K562 (cell line): ENCODE measurements around the gene SIGLEC9. TPM values are rescaled to one million over a fixed set of nuclear protein-coding genes. Genes with fewer than 3 reads are reported as not detected.

ENCODE experiments used
- ATAC-seq: fragments of 200-7000 bp; cut with Tn5 transposase; 3 replicates; pipeline ENCODE4 v1.9.1; 2020; ENCODE audit warnings: moderate library complexity
- BruUV-seq: library from RNA; stranded (reverse); fragments of 400-500 nt; replicated peaks from 2 replicates; lab custom pipeline; 2021; lab: Mats Ljungman, UMichigan
- CTCF ChIA-PET: fragments of 300-600 bp; formaldehyde crosslinking; extraction: SDS; loops from one replicate; lab custom pipeline; 2021; ENCODE audit warnings: low intra/inter-chr PET ratio; lab: Yijun Ruan, JAX
- POLR2A ChIA-PET: fragments of 300-600, 350-650 bp; sonication (Branson Sonifier 250); formaldehyde crosslinking; extraction: SDS; loops from one replicate; lab custom pipeline; 2021; ENCODE audit warnings: antibody characterized with exemption, inconsistent platforms; lab: Yijun Ruan, JAX
- DNase-seq, 4 experiments: peaks; one replicate each; pipeline versions ENCODE4 v3.0.0 to v3.0.0-alpha.2; 2011 to 2018; ENCODE audit warnings: low spot score in 3 of 4, mixed read lengths in 3 of 4; ENCODE audit errors: extremely low read depth in 1 of 4
- FAIRE-seq: peaks from 2 replicates; lab custom pipeline; 2011; peaks lifted over from hg19 to GRCh38; lab: Jason Lieb, UNC
- H2AFZ ChIP-seq: 2 replicates; pipeline ENCODE4 v1.6.0; 2011; ENCODE audit warnings: low read depth, low read length, control low read depth, inconsistent platforms
- H3K27ac ChIP-seq: fragments of 200-600 bp; 3 replicates; pipeline ENCODE4 v1.8.0; 2011; ENCODE audit warnings: low read depth, mild to moderate bottlenecking, control low read depth, inconsistent platforms, low read length, moderate library complexity, mixed read lengths; ENCODE audit errors: extremely low read depth
- H3K27me3 ChIP-seq, 2 experiments: fragments of 300-600 bp in 1 of 2; 2 replicates in 1 of 2; 3 replicates in 1 of 2; pipeline versions ENCODE4 v1.6.0 to v1.8.0; 2011; ENCODE audit warnings: inconsistent platforms in 2 of 2, low read length in 2 of 2, mild to moderate bottlenecking in 1 of 2, mixed read lengths in 1 of 2, moderate library complexity in 1 of 2; ENCODE audit not compliant: control insufficient read depth in 2 of 2, insufficient read depth in 2 of 2
- H3K36me3 ChIP-seq: fragments of 300-600 bp; 3 replicates; pipeline ENCODE4 v1.8.0; 2011; ENCODE audit warnings: mild to moderate bottlenecking, low read length, inconsistent platforms; ENCODE audit not compliant: control insufficient read depth, insufficient read depth
- H3K4me1 ChIP-seq, 2 experiments: fragments of 200-600 bp in 1 of 2; replicated peaks in 1 of 2; 2 replicates in 1 of 2; 3 replicates in 1 of 2; pipeline versions ENCODE4 v1.5.1 to v1.8.0; 2011; ENCODE audit warnings: inconsistent platforms in 2 of 2, low read length in 2 of 2, mild to moderate bottlenecking in 1 of 2, mixed read lengths in 1 of 2, moderate library complexity in 1 of 2; ENCODE audit not compliant: control insufficient read depth in 2 of 2, insufficient read depth in 2 of 2
- H3K4me2 ChIP-seq: 2 replicates; pipeline ENCODE4 v1.6.1; 2011; ENCODE audit warnings: low read length, control low read depth, inconsistent platforms, mixed read lengths; ENCODE audit not compliant: insufficient read depth
- H3K4me3 ChIP-seq: fragments of 200-600 bp; sonication (generic), shearing (Covaris generic); 2 replicates; pipeline ENCODE4 v1.5.1; 2016; ENCODE audit warnings: control low read depth, inconsistent platforms
- H3K79me2 ChIP-seq: fragments of 200-600 bp; 3 replicates; pipeline ENCODE4 v1.8.0; 2011; ENCODE audit warnings: low read length, inconsistent platforms; ENCODE audit not compliant: control insufficient read depth, insufficient read depth
- H3K9ac ChIP-seq, 2 experiments: 2 replicates each; pipeline versions ENCODE4 v1.6.0 to v1.6.1; 2011; ENCODE audit warnings: low read depth in 2 of 2, low read length in 2 of 2, control low read depth in 1 of 2, inconsistent platforms in 1 of 2, mild to moderate bottlenecking in 1 of 2, mixed read lengths in 1 of 2; ENCODE audit not compliant: insufficient read depth in 1 of 2
- H3K9me1 ChIP-seq: one replicate; pipeline ENCODE4 v1.6.0; 2011; ENCODE audit warnings: inconsistent platforms, mild to moderate bottlenecking, low read length, moderate library complexity; ENCODE audit not compliant: control insufficient read depth, insufficient read depth
- H3K9me3 ChIP-seq: replicated peaks from 2 replicates; pipeline ENCODE4 v1.5.1; 2011; ENCODE audit warnings: low read depth, low read length, inconsistent platforms; ENCODE audit not compliant: control insufficient read depth, insufficient read depth
- H4K20me1 ChIP-seq: replicated peaks from 2 replicates; pipeline ENCODE4 v1.6.1; 2011; ENCODE audit warnings: low read length, inconsistent platforms, mixed read lengths; ENCODE audit not compliant: control insufficient read depth, insufficient read depth
- CCAR2 ChIP-seq: fragments of 200-400 bp; formaldehyde crosslinking; IDR thresholded peaks from 2 replicates; pipeline ENCODE4 v1.6.1; 2017; ENCODE audit warnings: mild to moderate bottlenecking, low read depth, low read length
- E2F3 ChIP-seq: fragments of 250-450 bp; sonication (Bioruptor Pico); IDR thresholded peaks from 2 replicates; pipeline ENCODE4 v1.4.0; 2020; ENCODE audit warnings: mild to moderate bottlenecking
- NFE2 ChIP-seq: IDR thresholded peaks from 2 replicates; pipeline ENCODE4 v1.6.1; 2014; ENCODE audit warnings: antibody characterized with exemption, low read depth
- NFRKB ChIP-seq: fragments of 450-650 bp; IDR thresholded peaks from 2 replicates; pipeline ENCODE4 v1.6.1; 2016; ENCODE audit warnings: low read depth
- ZNF699 ChIP-seq: fragments of 250-450 bp; sonication (Bioruptor Pico); IDR thresholded peaks from 2 replicates; pipeline ENCODE4 v1.8.0; 2021; ENCODE audit warnings: mild to moderate bottlenecking, moderate library complexity; ENCODE audit not compliant: insufficient replicate concordance
- WGBS: fragments of 100-300 bp; shearing (Covaris generic); methylation state at CpG from one replicate; pipeline ENCODE4 v1.1.6; 2016; ENCODE audit warnings: low coverage, mixed read lengths; ENCODE audit not compliant: insufficient coverage; ENCODE audit errors: missing lambda C conversion rate; 5-methylcytosine and 5-hydroxymethylcytosine counted together
- in situ Hi-C: fragments of 300-500 bp; cut with MboI; formaldehyde crosslinking; loops from 4 replicates; pipeline ENCODE4 v1.15.0; 2018; ENCODE audit warnings: inconsistent platforms, mixed read lengths
- intact Hi-C: fragments of 100-400 bp; cut with micrococcal nuclease; formaldehyde crosslinking; loops from 2 replicates; pipeline ENCODE4 v1.14.2; 2022
- polyA plus RNA-seq, 8 experiments: library from polyadenylated mRNA; depleted of rRNA in 4 of 8; stranded (reverse) in 5 of 8; unstranded in 3 of 8; fragments of >200 nt; fragmentation: Nextera tagmentation in 2 of 8; fragmentation: Illumina TruSeq in 1 of 8; extraction: Ambion mirVana in 2 of 8; extraction: Trizol in 1 of 8; gene quantifications; 2 replicates each; pipeline versions ENCODE4 v1.2.1 to v1.2.3, GENCODE V29; 2011 to 2014; ENCODE audit warnings: inconsistent platforms in 1 of 8, missing spikeins in 1 of 8
- total RNA-seq, 7 experiments: library from RNA; depleted of rRNA in 6 of 7; stranded (reverse); fragments of >200 nt in 6 of 7; fragmentation: Illumina TruSeq in 2 of 7; extraction: Trizol in 2 of 7; gene quantifications; 2 replicates each; pipeline versions ENCODE4 v1.2.1 to v1.2.3, GENCODE V29; 2011 to 2021; ENCODE audit warnings: low replicate concordance in 1 of 7
- TF ChIP-seq, protein P1 (sequence below): fragments of 450-650 bp; formaldehyde crosslinking; conservative IDR thresholded peaks from 2 replicates; pipeline ENCODE4 v1.4.0; 2022; ENCODE audit warnings: mild to moderate bottlenecking, missing genetic modification characterization
- TF ChIP-seq, protein P2 (sequence below): sonication (generic); formaldehyde crosslinking; IDR thresholded peaks from 2 replicates; pipeline ENCODE4 v1.8.0; 2023; ENCODE audit warnings: mild to moderate bottlenecking, missing genetic modification reagents

SIGLEC9 gene
- total and polyA plus RNA-seq, 9 of the 15 experiments (the other 6 are each of a cell fraction or from before 2014, with no cell fraction given), result 0.09 to 0.34 (median 0.22) TPM; not detected in 4

DNA sequence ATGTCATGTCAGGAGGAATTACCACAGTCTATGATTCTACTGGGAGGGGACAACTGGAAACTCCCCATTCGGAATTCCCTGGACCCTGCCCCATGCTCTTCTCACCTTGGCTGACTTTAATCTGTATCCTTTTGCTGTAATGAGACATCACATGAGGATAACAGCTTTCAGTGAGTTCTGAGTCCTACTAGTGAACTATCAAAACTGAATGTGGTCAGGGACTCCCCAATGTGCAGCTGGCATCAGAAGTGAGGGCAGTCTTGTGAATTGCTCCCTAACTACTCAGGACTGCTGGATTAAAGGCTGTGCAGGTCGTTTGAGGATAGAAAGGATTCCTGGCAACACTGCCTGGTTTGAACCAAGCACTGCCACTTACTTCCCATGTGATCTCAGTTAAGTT is 32.6 kb downstream of the SIGLEC9 start:
- ChIA-PET POLR2A (interaction anchor here (1.1 to 1.4 kb wide), 2 partner anchors 9 to 13 kb away, joined by 3 to 5 read pairs; no protein-coding TSS in a partner anchor), CTCF (no interaction called here)
- Histone ChIP-seq H3K9me3 (no peaks in the 10 kb centered on the region), H3K4me3 (no peak overlapping the region), H3K27me3 (peaks cover 10 to 31% of the 10 kb centered on the region in 2 experiments), H2AFZ (no peak overlapping the region), H3K9me1 (no peaks in the 10 kb centered on the region), H3K36me3 (no peaks in the 10 kb centered on the region), H3K27ac (no peak overlapping the region), H3K79me2 (no peaks in the 10 kb centered on the region), H4K20me1 (no peaks in the 10 kb centered on the region; the same call in 1 of the 2 replicates), H3K9ac (no peak overlapping the region), H3K4me2 (no peak overlapping the region), H3K4me1 (peaks cover 0 to 9% of the 10 kb centered on the region in 2 experiments; a peak in 2 of 5 replicates)
- no peak for DNase-seq
- in situ Hi-C loops (loop anchor here (5.0 to 25.0 kb wide), 2 partner anchors 100 to 505 kb away; no protein-coding TSS in a partner anchor), intact Hi-C loops (loop anchor here (10.0 kb wide), 1 partner anchor 498 kb away; no protein-coding TSS in a partner anchor)
- 0% methylated on average over 2 of the region's 2 CpGs for WGBS
- no TSS peak for BruUV-seq
- TF ChIP-seq NFRKB (no peak), CCAR2 (no peak), NFE2 (no peak), ZNF699 (CRISPR knock-in tag) (no peak), E2F3 (CRISPR knock-in tag) (no peak)
- TF ChIP-seq, protein P1, sequence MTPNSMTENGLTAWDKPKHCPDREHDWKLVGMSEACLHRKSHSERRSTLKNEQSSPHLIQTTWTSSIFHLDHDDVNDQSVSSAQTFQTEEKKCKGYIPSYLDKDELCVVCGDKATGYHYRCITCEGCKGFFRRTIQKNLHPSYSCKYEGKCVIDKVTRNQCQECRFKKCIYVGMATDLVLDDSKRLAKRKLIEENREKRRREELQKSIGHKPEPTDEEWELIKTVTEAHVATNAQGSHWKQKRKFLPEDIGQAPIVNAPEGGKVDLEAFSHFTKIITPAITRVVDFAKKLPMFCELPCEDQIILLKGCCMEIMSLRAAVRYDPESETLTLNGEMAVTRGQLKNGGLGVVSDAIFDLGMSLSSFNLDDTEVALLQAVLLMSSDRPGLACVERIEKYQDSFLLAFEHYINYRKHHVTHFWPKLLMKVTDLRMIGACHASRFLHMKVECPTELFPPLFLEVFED (CRISPR knock-in tag), result no peak
- TF ChIP-seq, protein P2, sequence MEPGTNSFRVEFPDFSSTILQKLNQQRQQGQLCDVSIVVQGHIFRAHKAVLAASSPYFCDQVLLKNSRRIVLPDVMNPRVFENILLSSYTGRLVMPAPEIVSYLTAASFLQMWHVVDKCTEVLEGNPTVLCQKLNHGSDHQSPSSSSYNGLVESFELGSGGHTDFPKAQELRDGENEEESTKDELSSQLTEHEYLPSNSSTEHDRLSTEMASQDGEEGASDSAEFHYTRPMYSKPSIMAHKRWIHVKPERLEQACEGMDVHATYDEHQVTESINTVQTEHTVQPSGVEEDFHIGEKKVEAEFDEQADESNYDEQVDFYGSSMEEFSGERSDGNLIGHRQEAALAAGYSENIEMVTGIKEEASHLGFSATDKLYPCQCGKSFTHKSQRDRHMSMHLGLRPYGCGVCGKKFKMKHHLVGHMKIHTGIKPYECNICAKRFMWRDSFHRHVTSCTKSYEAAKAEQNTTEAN, result no peak
- FAIRE-seq, result no peak
- ATAC-seq, result no peak
